Spleen (tissue), 11 donors: ENCODE results near the gene EPB41. TPM values are rescaled to one million over a fixed set of nuclear protein-coding genes. Genes with fewer than 3 reads are reported as not detected.

Experiments used
- DNase-seq: peaks from one replicate; pipeline ENCODE4 v3.0.0-alpha.2; 2020
- H3K27ac ChIP-seq, 8 donors: fragments of 200-600 bp; sonication (generic) in 7 of 8; 1 replicate in 4 of 8; 2 replicates in 4 of 8; pipeline versions ENCODE4 v1.5.0 to v1.8.0; 2016 to 2021; ENCODE audit warnings: inconsistent platforms in 4 of 8, mild to moderate bottlenecking in 4 of 8, moderate library complexity in 1 of 8
- H3K27me3 ChIP-seq, 7 donors: fragments of 200-600 bp; sonication (generic) in 6 of 7; replicated peaks in 1 of 7; 1 replicate in 4 of 7; 2 replicates in 3 of 7; pipeline versions ENCODE4 v1.5.0 to v1.8.0; 2016 to 2021; ENCODE audit warnings: inconsistent platforms in 3 of 7, mild to moderate bottlenecking in 1 of 7
- H3K36me3 ChIP-seq, 6 donors: fragments of 200-600 bp; sonication (generic) in 5 of 6; 1 replicate in 4 of 6; 2 replicates in 2 of 6; pipeline versions ENCODE4 v1.5.0 to v1.8.0; 2016 to 2021; ENCODE audit warnings: inconsistent platforms in 2 of 6
- H3K4me1 ChIP-seq, 6 donors: fragments of 200-600 bp; sonication (generic) in 5 of 6; 1 replicate in 3 of 6; 2 replicates in 3 of 6; pipeline versions ENCODE4 v1.5.0 to v1.8.0; 2016 to 2021; ENCODE audit warnings: inconsistent platforms in 3 of 6
- H3K4me3 ChIP-seq, 8 donors: fragments of 200-600 bp; sonication (generic) in 7 of 8; 1 replicate in 4 of 8; 2 replicates in 4 of 8; pipeline versions ENCODE4 v1.5.0 to v1.8.0; 2016 to 2021; ENCODE audit warnings: inconsistent platforms in 4 of 8, mild to moderate bottlenecking in 4 of 8, moderate library complexity in 2 of 8
- H3K9me3 ChIP-seq, 8 donors: fragments of 200-600 bp; sonication (generic) in 7 of 8; 1 replicate in 4 of 8; 2 replicates in 4 of 8; pipeline versions ENCODE4 v1.5.0 to v1.8.0; 2016 to 2021; ENCODE audit warnings: inconsistent platforms in 4 of 8
- CTCF ChIP-seq, 11 experiments: fragments of 200-600 bp in 7 of 11; fragments of 450-650 bp in 4 of 11; sonication (generic) in 4 of 11; IDR thresholded peaks in 8 of 11; conservative IDR thresholded peaks in 3 of 11; 1 replicate in 7 of 11; 2 replicates in 4 of 11; pipeline versions ENCODE4 v1.4.0 to v1.8.0; 2016 to 2021; ENCODE audit warnings: antibody characterized with exemption in 11 of 11, inconsistent platforms in 4 of 11, mild to moderate bottlenecking in 1 of 11
- POLR2A ChIP-seq, 3 donors: fragments of 450-650 bp; IDR thresholded peaks; one replicate each; pipeline ENCODE4 v1.5.1; 2017; ENCODE audit warnings: antibody characterized with exemption in 3 of 3, mild to moderate bottlenecking in 1 of 3
- POLR2AphosphoS5 ChIP-seq, 3 donors: sonication (generic); formaldehyde crosslinking; IDR thresholded peaks; one replicate each; pipeline ENCODE4 v1.5.1; 2017; ENCODE audit warnings: antibody characterized with exemption in 3 of 3
- WGBS, 5 donors: extraction: QIAGEN DNeasy Blood & Tissue Kit in 3 of 5; methylation state at CpG; one replicate each; pipeline versions ENCODE4 v1.1.5 to v1.1.7; 2013 to 2018; 5-methylcytosine and 5-hydroxymethylcytosine counted together
- intact Hi-C: fragments of 100-400 bp; cut with DNase I; formaldehyde crosslinking; loops from one replicate; pipeline ENCODE4 v1.15.0; 2023; ENCODE audit warnings: low total_unique reads
- polyA plus RNA-seq, 3 donors: library from polyadenylated mRNA; stranded (reverse); fragments of 200-250 nt; gene quantifications; one replicate each; pipeline ENCODE4 v1.2.1, GENCODE V29; 2013
- total RNA-seq, 7 donors: library from RNA; depleted of rRNA in 3 of 7; stranded (reverse); fragments of >200 nt in 3 of 7; fragmentation: NEBNext Ultra II Directional in 4 of 7; extraction: Animal tissue kit (Norgen Biotek cat#: 25700) in 4 of 7; gene quantifications; one replicate each; pipeline versions ENCODE4 v1.1.0 to v1.2.1, GENCODE V29; 2016 to 2021
- donor health status: healthy with polysubstance abuse.
- donor health status: DM: no; HTN: no; CAD: no; lungs with moderate emphysema.
- donor health status: DM: no; HTN: no; CAD: no.
- donor health status: Bipolar disorder and iron deficiency.
- donor health status: healthy.
- donor health status: DM: no; HTN: no; CAD: no.
- donor health status: DM: yes; HTN: yes; CAD: no.

Gene EPB41
- total and polyA plus RNA-seq, 10 donors: 6.3 to 156 (median 58.8) TPM

- intact Hi-C loops: no loop called here
- Histone ChIP-seq H3K4me3 (no peak overlapping the region), H3K9me3 (peaks cover 0 to 7% (median 3%) of the 10 kb centered on the region in 8 donors), H3K36me3 (peaks cover 0 to 88% (median 27%) of the 10 kb centered on the region in 6 donors), H3K27me3 (no peaks in the 10 kb centered on the region), H3K27ac (no peak overlapping the region), H3K4me1 (no peaks in the 10 kb centered on the region)
- DNase-seq: no peak
- TF ChIP-seq POLR2A (IDR thresholded peaks at IDR 0.05) (no peak), POLR2AphosphoS5 (IDR thresholded peaks at IDR 0.05) (no peak), CTCF (IDR thresholded peaks at IDR 0.05 in 8 of 11, conservative IDR thresholded peaks at IDR 0.05 in 3 of 11) (no peak)
- 90 to 100% (median 94%) methylated on average over 3 of the region's 3 CpGs for WGBS, 5 donors
Measured at GRCh38 chr1:29094433-29094832, 180.1 kb downstream of the EPB41 start.

DNA sequence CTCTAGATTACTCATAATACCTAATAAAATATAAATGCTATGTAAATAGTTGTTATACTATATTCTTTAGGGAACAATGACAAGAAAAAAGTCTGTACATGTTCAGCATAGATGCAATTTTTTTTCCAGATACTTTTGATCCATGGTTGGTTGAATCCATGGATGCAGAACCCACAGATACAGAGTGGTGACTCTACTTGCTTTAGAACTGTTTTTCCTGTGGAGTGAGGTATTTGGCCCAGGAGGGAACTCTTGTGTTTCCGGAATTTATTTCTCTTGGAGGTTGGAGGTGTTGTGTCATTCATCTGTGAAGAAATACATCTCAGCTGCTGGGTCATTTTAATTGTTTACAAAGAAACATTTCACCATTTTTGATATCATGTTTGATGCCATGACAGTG is 180.6 kb downstream of the EPB41 start:
- peaks cover 0 to 7% (median 3%) of the 10 kb centered on the region in 8 donors for H3K9me3 ChIP-seq
- DNase-seq: no peak
- no peak overlapping the region for H3K4me3 ChIP-seq
- no peak overlapping the region for H3K27ac ChIP-seq
- H3K36me3 ChIP-seq: peaks cover 0 to 88% (median 29%) of the 10 kb centered on the region in 6 donors
- H3K27me3 ChIP-seq: no peaks in the 10 kb centered on the region
- H3K4me1 ChIP-seq: no peaks in the 10 kb centered on the region
- 83 to 95% (median 92%) methylated on average over 1 of the region's 1 CpG for WGBS, 5 donors
- intact Hi-C loops: no loop called here
- no peak for TF ChIP-seq CTCF (IDR thresholded peaks at IDR 0.05 in 8 of 11, conservative IDR thresholded peaks at IDR 0.05 in 3 of 11)
- TF ChIP-seq POLR2A (IDR thresholded peaks at IDR 0.05): no peak
- TF ChIP-seq POLR2AphosphoS5 (IDR thresholded peaks at IDR 0.05): no peak

- TF ChIP-seq CTCF (IDR thresholded peaks at IDR 0.05 in 8 of 11, conservative IDR thresholded peaks at IDR 0.05 in 3 of 11) (no peak), POLR2AphosphoS5 (IDR thresholded peaks at IDR 0.05) (no peak), POLR2A (IDR thresholded peaks at IDR 0.05) (no peak)
- Histone ChIP-seq H3K4me1 (no peaks in the 10 kb centered on the region), H3K36me3 (peaks cover 0 to 93% (median 32%) of the 10 kb centered on the region in 6 donors), H3K4me3 (no peak overlapping the region), H3K9me3 (peaks cover 0 to 7% (median 3%) of the 10 kb centered on the region in 8 donors), H3K27ac (no peak overlapping the region), H3K27me3 (no peaks in the 10 kb centered on the region)
- WGBS, 5 donors: 73 to 89% (median 86%) methylated on average over 4 of the region's 4 CpGs
- DNase-seq: no peak
- intact Hi-C loops: no loop called here
Measured at GRCh38 chr1:29096231-29096886, 182.0 kb downstream of the EPB41 start.

DNA sequence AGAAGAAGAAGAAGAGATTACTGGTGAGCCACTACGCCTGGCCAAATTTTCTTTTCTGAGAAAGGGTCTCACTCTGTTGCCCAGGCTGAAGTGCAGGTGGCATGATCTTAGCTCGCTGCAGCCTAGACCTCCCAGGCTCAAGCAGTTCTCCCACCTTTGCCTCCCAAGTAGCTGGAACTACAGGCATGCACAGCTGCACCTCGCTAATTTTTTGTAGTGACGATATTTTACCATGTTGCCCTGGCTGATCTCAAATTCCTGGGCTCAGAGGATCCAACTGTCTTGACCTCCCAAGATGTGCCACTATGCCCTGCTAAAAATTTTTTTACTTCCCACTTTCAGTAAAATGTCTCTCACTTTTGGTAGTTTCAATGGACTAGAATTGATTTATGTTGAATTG is 184.9 kb downstream of the EPB41 start:
- H3K36me3 ChIP-seq: peaks cover 0 to 98% (median 29%) of the 10 kb centered on the region in 6 donors
- H3K4me1 ChIP-seq: no peaks in the 10 kb centered on the region
- 79 to 96% (median 88%) methylated on average over 4 of the region's 4 CpGs for WGBS, 5 donors
- H3K4me3 ChIP-seq: no peak overlapping the region
- no peak for TF ChIP-seq CTCF (IDR thresholded peaks at IDR 0.05 in 8 of 11, conservative IDR thresholded peaks at IDR 0.05 in 3 of 11)
- TF ChIP-seq POLR2A (IDR thresholded peaks at IDR 0.05): no peak
- no peak for TF ChIP-seq POLR2AphosphoS5 (IDR thresholded peaks at IDR 0.05)
- no peak overlapping the region for H3K27ac ChIP-seq
- H3K9me3 ChIP-seq: no peaks in the 10 kb centered on the region
- no peak for DNase-seq
- no peaks in the 10 kb centered on the region for H3K27me3 ChIP-seq
- intact Hi-C loops: no loop called here
